Measurements from ENCODE around the gene YRDC.
A peak's percentile ranks its signal among the peaks of the same experiment; 100 is the strongest.

Gene YRDC

GRCh38 chr1:37822906-37823815 lies 15.2 kb upstream of the YRDC start:
- DNase-seq: no peak

- no peak for DNase-seq
These were observed 13.5 kb upstream of the YRDC start for GRCh38 chr1:37821481-37821880.

- DNase-seq: peak in 37 of 51 donors; percentile 6 to 78 (median 42)
These were observed 9.5 kb upstream of the YRDC start for GRCh38 chr1:37817481-37817880.

- peak in 25 of 51 donors; percentile 6 to 62 (median 21) for DNase-seq
These were observed 6.2 kb upstream of the YRDC start for GRCh38 chr1:37814252-37814651.

GRCh38 chr1:37813529-37814145 lies 5.6 kb upstream of the YRDC start:
- no peak for DNase-seq

GRCh38 chr1:37811027-37811655 lies 3.1 kb upstream of the YRDC start:
- DNase-seq: peak in 33 of 51 donors; percentile 4 to 72 (median 43)

- no peak for DNase-seq
These were observed 1.9 kb upstream of the YRDC start for GRCh38 chr1:37809942-37810341.

GRCh38 chr1:37808369-37809319 lies 636 bp upstream of the YRDC start:
- DNase-seq: peak in 48 of 51 donors; percentile 35 to 96 (median 83)

GRCh38 chr1:37807220-37807554 lies 821 bp downstream of the YRDC start:
- no peak for DNase-seq

- DNase-seq: no peak
These were observed 5.6 kb downstream of the YRDC start for GRCh38 chr1:37802439-37802838.

- no peak for DNase-seq
These were observed 10.2 kb downstream of the YRDC start for GRCh38 chr1:37797750-37798345.

GRCh38 chr1:37795340-37796125 lies 12.5 kb downstream of the YRDC start:
- DNase-seq: peak in 19 of 51 donors; percentile 3 to 55 (median 13)

GRCh38 chr1:37794372-37795339 lies 13.4 kb downstream of the YRDC start:
- peak in 5 of 51 donors; percentile 24 to 34 (median 28) for DNase-seq

- peak in 32 of 51 donors; percentile 9 to 64 (median 29) for DNase-seq
These were observed 14.1 kb downstream of the YRDC start, which contains the start of gene MANEAL for GRCh38 chr1:37793773-37794371. Gene MANEAL (plus strand): TSS chr1:37793847. CDS start chr1:37794183, 336 bp downstream.

- no peak for DNase-seq
These were observed 14.9 kb downstream of the YRDC start for GRCh38 chr1:37792943-37793686.

GRCh38 chr1:37782491-37782890 lies 25.5 kb downstream of the YRDC start:
- DNase-seq: no peak

GRCh38 chr1:37778654-37779053 lies 29.4 kb downstream of the YRDC start:
- no peak for DNase-seq

Data from hypothalamus (tissue), 51 donors.